Measurements from ENCODE around the gene ZNF185. TPM values are rescaled to one million over a fixed set of nuclear protein-coding genes. Genes with fewer than 3 reads are reported as not detected.

The ZNF185 gene
- total RNA-seq, 1 donor from 2014 or later = 14.8 TPM

DNA sequence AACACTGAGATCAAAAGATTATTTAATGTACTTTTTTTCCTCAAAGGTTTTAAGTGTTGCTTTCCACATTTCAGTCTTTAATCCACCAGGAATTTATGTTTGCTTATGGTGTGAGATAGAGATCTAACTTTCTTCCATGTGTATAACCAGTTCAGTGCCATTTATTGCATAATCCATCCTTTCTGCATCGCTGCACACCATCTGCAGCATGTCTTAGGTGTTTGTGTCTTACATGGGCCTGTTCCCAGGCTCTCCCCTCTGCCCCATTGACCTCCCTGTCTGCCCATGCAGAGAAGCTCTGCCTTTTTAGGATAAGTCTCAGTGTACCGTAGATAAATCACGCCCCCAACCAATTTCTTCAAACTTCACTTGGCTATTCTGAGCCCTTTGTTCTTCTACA lies 36.8 kb upstream of the ZNF185 start:
- no peak for DNase-seq (ENCODE audit: low spot score)
- H3K36me3 Mint-ChIP-seq = peaks cover 18% of the 10 kb centered on the region

DNA sequence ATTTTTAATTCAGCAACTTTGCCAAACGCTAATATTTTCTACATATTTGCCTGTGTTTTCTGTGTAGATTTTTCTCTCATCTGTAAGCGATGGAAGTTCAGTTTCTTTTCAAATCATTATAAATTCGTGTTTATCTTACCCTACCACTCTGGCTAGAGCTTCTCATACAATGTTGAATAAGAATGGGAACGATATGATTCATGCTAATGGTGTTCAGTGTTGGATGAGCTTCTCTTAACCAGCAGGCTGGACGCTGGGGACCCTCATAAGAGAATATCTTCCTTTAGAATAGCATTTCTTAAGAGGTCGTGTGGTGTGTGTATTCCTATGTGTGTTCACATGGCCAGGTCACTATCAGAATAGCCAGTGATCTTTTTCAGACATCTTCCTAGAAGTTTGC lies 36.0 kb upstream of the ZNF185 start:
- H3K4me1 Mint-ChIP-seq = peaks cover 14% of the 10 kb centered on the region
- peaks cover 18% of the 10 kb centered on the region for H3K36me3 Mint-ChIP-seq
- H2AFZ ChIP-seq (replicated peaks) = no peak overlapping the region
- H3K4me3 Mint-ChIP-seq = no peak overlapping the region
- H3K27me3 ChIP-seq = no peaks in the 10 kb centered on the region
- no peak overlapping the region for H3K4me3 ChIP-seq
- H4K20me1 ChIP-seq (ENCODE audit: low read depth) = no peaks in the 10 kb centered on the region
- H3K9me3 ChIP-seq (ENCODE audit: low read depth) = no peaks in the 10 kb centered on the region
- TF ChIP-seq, protein P1, sequence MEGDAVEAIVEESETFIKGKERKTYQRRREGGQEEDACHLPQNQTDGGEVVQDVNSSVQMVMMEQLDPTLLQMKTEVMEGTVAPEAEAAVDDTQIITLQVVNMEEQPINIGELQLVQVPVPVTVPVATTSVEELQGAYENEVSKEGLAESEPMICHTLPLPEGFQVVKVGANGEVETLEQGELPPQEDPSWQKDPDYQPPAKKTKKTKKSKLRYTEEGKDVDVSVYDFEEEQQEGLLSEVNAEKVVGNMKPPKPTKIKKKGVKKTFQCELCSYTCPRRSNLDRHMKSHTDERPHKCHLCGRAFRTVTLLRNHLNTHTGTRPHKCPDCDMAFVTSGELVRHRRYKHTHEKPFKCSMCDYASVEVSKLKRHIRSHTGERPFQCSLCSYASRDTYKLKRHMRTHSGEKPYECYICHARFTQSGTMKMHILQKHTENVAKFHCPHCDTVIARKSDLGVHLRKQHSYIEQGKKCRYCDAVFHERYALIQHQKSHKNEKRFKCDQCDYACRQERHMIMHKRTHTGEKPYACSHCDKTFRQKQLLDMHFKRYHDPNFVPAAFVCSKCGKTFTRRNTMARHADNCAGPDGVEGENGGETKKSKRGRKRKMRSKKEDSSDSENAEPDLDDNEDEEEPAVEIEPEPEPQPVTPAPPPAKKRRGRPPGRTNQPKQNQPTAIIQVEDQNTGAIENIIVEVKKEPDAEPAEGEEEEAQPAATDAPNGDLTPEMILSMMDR (IDR thresholded peaks at IDR 0.05) = no peak
- no peak for TF ChIP-seq EZH2phosphoT487 (IDR thresholded peaks at IDR 0.05)
- TF ChIP-seq EZH2 (IDR thresholded peaks at IDR 0.05) = no peak
- no peak overlapping the region for H3K9ac ChIP-seq
- H3K4me1 ChIP-seq = no peaks in the 10 kb centered on the region
- peaks cover 9% of the 10 kb centered on the region for H3K9me3 Mint-ChIP-seq
- no peaks in the 10 kb centered on the region for H3K79me2 ChIP-seq (ENCODE audit: low read depth)
- H3F3A ChIP-seq (ENCODE audit: low read depth) = no peaks in the 10 kb centered on the region
- H3K27ac ChIP-seq = no peak overlapping the region
- H3K27me3 Mint-ChIP-seq (ENCODE audit: insufficient read depth, low read depth) = peaks cover 2% of the 10 kb centered on the region
- no peak overlapping the region for H3K4me2 ChIP-seq
- DNase-seq (ENCODE audit: low spot score) = no peak
- H3K36me3 ChIP-seq = no peaks in the 10 kb centered on the region
- H3K27ac Mint-ChIP-seq = peak overlapping the region; percentile 62

More for the DNA sequence above, 36.8 kb upstream of the ZNF185 start:
- Histone ChIP-seq H3K27me3 (no peaks in the 10 kb centered on the region), H3K4me1 (no peaks in the 10 kb centered on the region), H3K79me2 (ENCODE audit: low read depth) (no peaks in the 10 kb centered on the region), H3K27ac (no peak overlapping the region), H2AFZ (replicated peaks) (no peak overlapping the region), H3K36me3 (no peaks in the 10 kb centered on the region), H3K9me3 (ENCODE audit: low read depth) (no peaks in the 10 kb centered on the region), H3K4me2 (no peak overlapping the region), H3K9ac (no peak overlapping the region), H3F3A (ENCODE audit: low read depth) (no peaks in the 10 kb centered on the region), H4K20me1 (ENCODE audit: low read depth) (no peaks in the 10 kb centered on the region), H3K4me3 (no peak overlapping the region)
- Mint-ChIP-seq H3K27me3 (ENCODE audit: insufficient read depth, low read depth) (no peaks in the 10 kb centered on the region), H3K4me1 (peaks cover 14% of the 10 kb centered on the region), H3K4me3 (no peak overlapping the region), H3K9me3 (peaks cover 9% of the 10 kb centered on the region), H3K27ac (peak overlapping the region; percentile 7)
- TF ChIP-seq EZH2phosphoT487 (IDR thresholded peaks at IDR 0.05) (no peak), EZH2 (IDR thresholded peaks at IDR 0.05) (no peak)
- TF ChIP-seq, protein P1 (IDR thresholded peaks at IDR 0.05) = no peak

DNA sequence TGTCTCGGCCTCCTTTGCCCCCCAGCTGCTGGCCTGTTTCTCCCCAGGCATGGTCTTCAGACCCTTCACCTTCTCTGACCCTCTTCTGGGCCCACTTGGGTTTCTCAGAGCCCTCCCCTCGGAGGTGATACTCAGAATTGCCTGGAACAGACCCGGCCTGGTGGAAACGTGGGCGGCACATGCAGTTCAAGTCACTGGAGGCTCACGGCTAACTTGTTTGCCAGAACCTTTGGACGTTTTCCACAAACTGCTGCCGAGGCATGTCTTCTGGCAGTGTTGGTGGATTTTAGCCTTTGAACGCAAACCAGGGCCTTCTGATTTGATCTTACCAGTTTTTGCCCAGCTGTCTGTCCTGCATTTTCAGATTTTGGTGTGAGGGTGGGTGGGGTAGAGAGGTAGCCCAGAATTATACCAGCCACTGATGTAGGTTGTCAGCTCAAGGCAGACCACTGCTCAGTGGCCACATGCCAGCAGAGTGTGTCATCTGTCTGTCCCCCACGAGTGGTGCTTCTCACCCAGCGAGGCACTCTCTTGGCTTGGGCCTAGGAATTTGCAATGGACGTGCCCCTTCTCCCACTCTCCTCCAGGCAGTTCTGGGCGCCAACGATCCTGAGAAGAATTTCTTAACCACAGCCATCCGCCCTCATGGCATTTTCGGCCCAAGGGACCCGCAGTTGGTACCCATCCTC lies 32.5 kb upstream of the ZNF185 start:
- Histone ChIP-seq H3K4me2 (no peak overlapping the region), H3K9ac (no peak overlapping the region), H3K4me1 (no peaks in the 10 kb centered on the region), H3K79me2 (ENCODE audit: low read depth) (no peaks in the 10 kb centered on the region), H4K20me1 (ENCODE audit: low read depth) (no peaks in the 10 kb centered on the region), H3K36me3 (no peaks in the 10 kb centered on the region), H3K27ac (no peak overlapping the region), H3K4me3 (no peak overlapping the region), H3K9me3 (ENCODE audit: low read depth) (no peaks in the 10 kb centered on the region), H3K27me3 (no peaks in the 10 kb centered on the region), H2AFZ (replicated peaks) (no peak overlapping the region), H3F3A (ENCODE audit: low read depth) (no peaks in the 10 kb centered on the region)
- TF ChIP-seq EZH2phosphoT487 (IDR thresholded peaks at IDR 0.05) (no peak), EZH2 (IDR thresholded peaks at IDR 0.05) (no peak)
- TF ChIP-seq, protein P1 (IDR thresholded peaks at IDR 0.05) = no peak
- peaks cover 18% of the 10 kb centered on the region for H3K36me3 Mint-ChIP-seq
- H3K4me1 Mint-ChIP-seq = peaks cover 14% of the 10 kb centered on the region
- H3K4me3 Mint-ChIP-seq = no peak overlapping the region
- H3K9me3 Mint-ChIP-seq = peaks cover 11% of the 10 kb centered on the region
- no peak for DNase-seq (ENCODE audit: low spot score)
- H3K27me3 Mint-ChIP-seq (ENCODE audit: insufficient read depth, low read depth) = peaks cover 6% of the 10 kb centered on the region
- H3K27ac Mint-ChIP-seq = no peak overlapping the region
